Measurements from ENCODE around the gene PTPRJ. TPM values are rescaled to one million over a fixed set of nuclear protein-coding genes. Genes with fewer than 3 reads are reported as not detected.

Gene PTPRJ
- total and polyA plus RNA-seq, 9 of the 15 experiments (the other 6 are each of a cell fraction or from before 2014, with no cell fraction given): 0.56 to 10.7 (median 4.8) TPM

GRCh38 chr11:48127521-48128183 lies 147.3 kb downstream of the PTPRJ start:
- no peak overlapping the region for H3K4me3 ChIP-seq
- peaks cover 15% of the 10 kb centered on the region; the same call in 2 of the 3 replicates for H3K36me3 ChIP-seq (ENCODE audit: control insufficient read depth, insufficient read depth, low read length)
- no peaks in the 10 kb centered on the region for H4K20me1 ChIP-seq (replicated peaks; ENCODE audit: control insufficient read depth, insufficient read depth, low read length)
- no peaks in the 10 kb centered on the region for H3K9me3 ChIP-seq (replicated peaks; ENCODE audit: control insufficient read depth, insufficient read depth, low read depth, low read length)
- intact Hi-C loops (cut with micrococcal nuclease): no loop called here
- ChIA-PET CTCF (ENCODE audit: low intra/inter-chr PET ratio) (no interaction called here), POLR2A (no interaction called here)
- ATAC-seq (no peak), DNase-seq (ENCODE audit: extremely low read depth in 1 of 4, low spot score in 3 of 4) (no peak), FAIRE-seq (no peak)
- H2AFZ ChIP-seq (ENCODE audit: low read depth, low read length): no peak overlapping the region
- WGBS (ENCODE audit: insufficient coverage, low coverage, missing lambda C conversion rate): 79% methylated on average over 22 of the region's 22 CpGs
- H3K27me3 ChIP-seq (ENCODE audit: control insufficient read depth in 2 of 2, insufficient read depth in 2 of 2, low read length in 2 of 2): no peaks in the 10 kb centered on the region
- BruUV-seq (replicated peaks): no TSS peak
- no peak overlapping the region for H3K4me2 ChIP-seq (ENCODE audit: insufficient read depth, low read length)
- in situ Hi-C loops (cut with MboI): no loop called here
- peaks cover 0 to 4% of the 10 kb centered on the region in 2 experiments; a peak in 2 of 5 replicates for H3K4me1 ChIP-seq (replicated peaks in 1 of 2; ENCODE audit: control insufficient read depth in 2 of 2, insufficient read depth in 2 of 2, low read length in 2 of 2)
- peaks cover 2% of the 10 kb centered on the region for H3K9me1 ChIP-seq (ENCODE audit: control insufficient read depth, insufficient read depth, low read length)
- TF ChIP-seq USF1 (CRISPR knock-in tag; IDR thresholded peaks at IDR 0.05) (no peak), DLX4 (CRISPR knock-in tag; IDR thresholded peaks at IDR 0.05) (no peak), CTBP1 (IDR thresholded peaks at IDR 0.05; ENCODE audit: borderline replicate concordance) (no peak), ZFP30 (CRISPR knock-in tag; IDR thresholded peaks at IDR 0.05; ENCODE audit: borderline replicate concordance) (no peak), ERF (CRISPR knock-in tag; IDR thresholded peaks at IDR 0.05) (no peak)
- no peak overlapping the region for H3K9ac ChIP-seq (ENCODE audit: insufficient read depth in 1 of 2, low read depth in 2 of 2, low read length in 2 of 2)
- H3K27ac ChIP-seq (ENCODE audit: extremely low read depth, low read depth, low read length): no peak overlapping the region
- H3K79me2 ChIP-seq (ENCODE audit: control insufficient read depth, insufficient read depth, low read length): no peaks in the 10 kb centered on the region

All from K562 (cell line).